GM10266 (cell line): ENCODE data around the gene PALM.
"Not testable (repeated sequence)": the region's sequence is repeated elsewhere in the genome, so short reads cannot be mapped to it uniquely, and the experiment has no call there.

Experiments used
- DNase-seq: peaks from one replicate; pipeline ENCODE4 v3.0.0; 2012; ENCODE audit errors: extremely low spot score
- TF ChIP-seq, protein P1 (sequence below): IDR thresholded peaks from 2 replicates; pipeline ENCODE4 v1.5.1; 2012; ENCODE audit warnings: mild to moderate bottlenecking, low read depth; ENCODE audit not compliant: control insufficient read depth, insufficient read depth; ENCODE audit errors: missing control alignments

Gene PALM

DNA sequence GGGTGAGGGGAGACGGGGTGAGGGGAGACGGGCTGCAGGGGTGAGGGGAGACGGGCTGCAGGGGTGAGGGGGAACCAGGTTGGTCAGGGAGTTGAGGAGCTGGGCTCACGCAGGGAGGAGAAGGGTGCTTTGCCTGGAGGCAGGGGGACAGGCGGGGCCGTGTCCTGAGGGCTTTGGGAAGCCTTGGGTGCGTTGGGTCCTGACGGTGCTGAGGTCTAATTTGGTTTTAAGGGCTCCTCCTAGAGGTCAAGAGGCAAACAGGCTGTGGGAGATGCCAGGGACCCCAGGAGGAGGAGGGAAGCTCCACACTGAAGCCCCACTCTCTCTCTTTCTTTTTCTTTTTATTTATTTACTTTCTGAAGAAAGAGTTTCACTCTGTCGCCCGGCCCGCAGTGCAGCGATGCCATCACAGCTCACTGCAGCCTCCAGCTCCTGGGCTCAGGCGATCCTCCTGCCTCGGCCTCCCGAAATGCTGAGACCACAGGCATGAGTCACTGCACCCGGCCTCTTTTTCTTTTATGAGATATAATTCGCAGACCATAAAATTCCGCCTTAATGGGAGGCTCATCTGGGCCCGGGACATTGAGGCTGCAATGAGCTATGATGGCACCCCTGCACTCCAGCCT, 32.9 kb downstream of the PALM start:
- TF ChIP-seq, protein P1, sequence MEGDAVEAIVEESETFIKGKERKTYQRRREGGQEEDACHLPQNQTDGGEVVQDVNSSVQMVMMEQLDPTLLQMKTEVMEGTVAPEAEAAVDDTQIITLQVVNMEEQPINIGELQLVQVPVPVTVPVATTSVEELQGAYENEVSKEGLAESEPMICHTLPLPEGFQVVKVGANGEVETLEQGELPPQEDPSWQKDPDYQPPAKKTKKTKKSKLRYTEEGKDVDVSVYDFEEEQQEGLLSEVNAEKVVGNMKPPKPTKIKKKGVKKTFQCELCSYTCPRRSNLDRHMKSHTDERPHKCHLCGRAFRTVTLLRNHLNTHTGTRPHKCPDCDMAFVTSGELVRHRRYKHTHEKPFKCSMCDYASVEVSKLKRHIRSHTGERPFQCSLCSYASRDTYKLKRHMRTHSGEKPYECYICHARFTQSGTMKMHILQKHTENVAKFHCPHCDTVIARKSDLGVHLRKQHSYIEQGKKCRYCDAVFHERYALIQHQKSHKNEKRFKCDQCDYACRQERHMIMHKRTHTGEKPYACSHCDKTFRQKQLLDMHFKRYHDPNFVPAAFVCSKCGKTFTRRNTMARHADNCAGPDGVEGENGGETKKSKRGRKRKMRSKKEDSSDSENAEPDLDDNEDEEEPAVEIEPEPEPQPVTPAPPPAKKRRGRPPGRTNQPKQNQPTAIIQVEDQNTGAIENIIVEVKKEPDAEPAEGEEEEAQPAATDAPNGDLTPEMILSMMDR, result peak; percentile 11
- no peak for DNase-seq

DNA sequence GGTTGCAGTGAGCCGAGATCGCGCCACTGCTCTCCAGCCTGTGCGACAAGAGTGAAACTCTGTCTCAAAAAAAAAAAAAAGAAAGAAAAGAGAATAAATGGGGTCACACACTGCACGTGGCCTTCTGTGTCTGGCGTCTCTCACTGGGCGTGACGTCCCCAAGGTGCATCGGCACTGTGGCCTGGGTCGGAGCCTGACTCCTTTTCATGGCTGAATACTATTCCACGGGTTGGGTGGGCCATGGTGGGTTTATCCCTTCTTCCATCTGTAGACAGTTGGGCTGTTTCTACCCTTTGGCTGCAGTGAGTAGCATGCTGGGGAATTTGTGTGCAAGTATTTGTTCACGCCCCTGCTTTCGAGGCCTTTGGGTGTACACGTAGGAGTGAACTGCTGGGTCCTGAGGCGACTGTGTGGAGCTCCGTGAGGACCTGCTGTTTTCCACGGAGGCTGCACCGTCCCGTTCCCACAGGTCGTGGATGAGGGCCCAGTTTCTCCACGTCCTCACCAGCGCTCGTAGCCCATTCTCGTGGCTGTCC, 33.9 kb downstream of the PALM start:
- no peak for DNase-seq
- TF ChIP-seq, protein P1, result no peak

DNA sequence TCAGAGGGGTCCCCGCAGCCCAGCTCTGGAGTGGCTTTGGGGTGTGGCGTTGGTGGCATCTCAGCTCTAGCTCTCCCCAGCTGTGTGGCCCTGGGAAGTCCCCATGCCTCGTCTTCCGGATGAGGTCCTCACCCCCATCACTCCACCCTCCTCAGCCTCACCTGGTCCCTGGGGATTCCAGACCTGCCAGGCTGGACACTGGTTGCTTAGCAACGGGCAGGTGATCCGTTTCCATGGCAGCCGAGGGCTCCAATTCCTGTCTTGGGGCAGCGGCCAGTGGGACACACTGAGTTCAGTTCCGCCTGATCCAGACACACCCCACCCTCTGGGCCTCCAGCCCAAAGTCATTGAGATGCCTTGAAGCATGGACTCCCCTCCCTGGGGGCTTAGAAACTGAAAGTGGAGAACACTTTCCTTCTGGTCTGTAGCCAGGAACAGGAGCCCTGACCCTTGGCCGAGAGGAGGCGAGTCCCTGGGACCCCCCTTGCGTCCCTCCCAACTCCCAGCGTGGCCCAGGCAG, 34.5 kb downstream of the PALM start:
- TF ChIP-seq, protein P1, result no peak
- no peak for DNase-seq

DNA sequence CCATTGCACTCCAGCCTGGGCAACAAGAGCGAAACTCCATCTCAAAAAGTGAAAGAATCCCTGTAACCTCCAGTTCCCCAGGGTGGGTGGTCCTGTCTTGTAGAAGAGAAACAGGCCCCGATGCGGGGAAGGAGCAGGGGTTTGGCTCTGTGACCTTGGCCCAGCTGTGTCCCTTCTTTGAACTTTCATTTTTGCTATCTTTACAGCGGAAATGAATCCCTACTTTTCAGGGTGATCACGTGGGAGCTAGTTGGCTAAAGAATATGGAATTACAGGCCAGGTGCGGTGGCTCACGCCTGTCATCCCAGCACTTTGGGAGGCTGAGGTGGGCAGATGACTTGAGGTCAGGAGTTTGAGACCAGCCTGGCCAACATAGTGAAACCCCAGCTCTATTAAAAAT, 36.4 kb downstream of the PALM start:
- not testable (repeated sequence) for DNase-seq

DNA sequence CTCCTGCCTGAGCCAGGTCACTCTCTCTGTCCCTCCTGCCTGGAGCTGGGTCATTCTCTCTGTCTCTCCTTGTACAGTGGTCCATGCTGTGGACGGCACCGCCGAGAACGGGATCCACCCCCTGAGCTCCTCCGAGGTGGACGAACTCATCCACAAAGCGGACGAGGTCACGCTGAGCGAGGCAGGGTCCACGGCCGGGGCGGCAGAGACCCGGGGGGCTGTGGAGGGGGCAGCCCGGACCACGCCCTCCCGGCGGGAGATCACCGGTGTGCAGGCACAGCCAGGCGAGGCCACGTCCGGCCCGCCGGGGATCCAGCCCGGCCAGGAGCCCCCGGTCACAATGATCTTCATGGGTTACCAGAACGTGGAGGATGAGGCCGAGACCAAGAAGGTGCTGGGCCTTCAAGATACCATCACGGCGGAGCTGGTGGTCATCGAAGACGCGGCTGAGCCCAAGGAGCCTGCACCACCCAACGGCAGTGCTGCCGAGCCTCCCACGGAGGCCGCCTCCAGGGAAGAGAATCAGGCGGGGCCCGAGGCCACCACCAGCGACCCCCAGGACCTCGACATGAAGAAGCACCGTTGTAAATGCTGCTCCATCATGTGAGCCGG, 37.6 kb downstream of the PALM start:
- no peak for DNase-seq
- TF ChIP-seq, protein P1, result no peak

DNA sequence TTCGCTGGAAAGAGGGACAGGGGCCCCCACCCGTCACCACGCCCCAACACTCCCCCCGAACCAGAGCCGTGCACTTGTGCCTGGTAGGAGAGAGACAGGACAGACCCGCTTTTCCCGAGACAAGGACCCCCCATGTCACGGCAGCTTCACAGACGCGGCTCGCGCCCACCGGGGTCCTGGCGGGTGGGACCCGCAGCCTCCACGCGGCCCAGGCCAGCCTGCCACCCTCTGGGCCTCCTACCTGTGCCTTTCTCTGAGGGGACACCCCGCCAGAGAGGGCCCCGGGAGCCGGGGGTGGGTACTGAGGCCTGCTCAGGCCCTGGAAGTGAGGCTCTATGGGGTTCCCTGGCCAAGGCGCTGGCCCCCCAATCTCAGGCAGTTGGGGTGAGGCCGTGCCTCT, 38.2 kb downstream of the PALM start:
- TF ChIP-seq, protein P1, result no peak
- no peak for DNase-seq

DNA sequence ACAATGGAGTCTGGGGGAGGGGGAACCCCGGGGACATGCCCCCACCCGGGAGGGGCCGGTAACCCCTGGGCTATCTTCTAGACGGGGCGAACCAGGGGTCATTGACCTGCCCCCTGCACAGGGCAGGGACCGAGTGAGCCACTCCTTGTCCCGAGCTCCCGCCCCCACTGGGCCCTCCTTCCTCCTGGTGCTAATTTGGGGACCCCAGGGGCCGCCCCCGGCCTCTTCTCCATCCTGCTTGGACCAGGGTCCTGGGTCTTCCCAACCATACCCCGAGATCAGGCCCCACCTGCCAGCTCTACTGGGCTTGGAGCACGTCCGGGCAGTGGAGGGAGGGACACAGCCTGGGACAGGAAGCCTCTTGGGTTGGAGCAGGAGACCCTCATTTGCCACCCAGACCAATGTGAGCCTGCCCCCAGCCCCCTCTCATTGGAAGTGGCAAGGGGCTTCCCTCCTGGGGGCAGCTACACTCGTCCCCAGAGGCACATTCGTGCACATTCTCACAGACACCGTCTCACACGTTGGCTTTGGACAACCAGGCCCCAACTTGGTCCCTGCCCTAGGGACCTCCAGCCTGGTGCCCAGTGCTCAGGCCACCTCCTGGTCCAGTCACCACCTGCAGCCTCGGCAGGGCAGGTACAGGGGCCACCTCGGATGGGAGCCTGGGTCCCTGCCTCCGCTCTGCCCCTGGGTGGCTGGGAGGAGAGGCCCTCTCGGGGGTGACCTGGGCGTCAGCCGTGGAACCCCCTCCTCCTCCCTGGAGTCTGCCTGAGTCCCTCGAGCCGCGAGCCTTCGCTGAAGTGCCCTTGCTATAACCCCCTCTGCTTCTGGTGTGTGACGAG, 38.9 kb downstream of the PALM start:
- no peak for DNase-seq
- TF ChIP-seq, protein P1, result no peak
